Measurements from ENCODE around the gene MEX3D.

DNA sequence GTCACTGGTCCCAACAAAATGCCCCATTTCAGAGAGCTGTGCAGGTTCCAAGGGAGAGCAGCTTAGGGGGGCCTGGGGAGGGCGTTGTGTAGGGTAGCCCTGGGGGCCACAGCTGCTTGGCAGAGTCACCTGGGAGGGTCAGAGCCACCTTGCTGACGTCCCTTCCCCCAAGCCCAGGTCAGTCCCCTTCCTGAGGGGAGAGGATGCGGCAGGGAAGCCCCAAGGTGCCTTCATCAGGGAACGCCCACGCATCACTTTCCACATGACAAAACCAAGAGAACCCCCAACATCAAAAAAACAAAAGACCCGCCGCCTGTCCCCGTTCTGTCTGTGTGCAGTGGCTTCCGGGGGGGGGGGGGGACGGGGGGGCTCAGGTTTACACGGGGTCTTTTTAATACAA is 42.5 kb upstream of the MEX3D start:
- TF ChIP-seq, protein P1, sequence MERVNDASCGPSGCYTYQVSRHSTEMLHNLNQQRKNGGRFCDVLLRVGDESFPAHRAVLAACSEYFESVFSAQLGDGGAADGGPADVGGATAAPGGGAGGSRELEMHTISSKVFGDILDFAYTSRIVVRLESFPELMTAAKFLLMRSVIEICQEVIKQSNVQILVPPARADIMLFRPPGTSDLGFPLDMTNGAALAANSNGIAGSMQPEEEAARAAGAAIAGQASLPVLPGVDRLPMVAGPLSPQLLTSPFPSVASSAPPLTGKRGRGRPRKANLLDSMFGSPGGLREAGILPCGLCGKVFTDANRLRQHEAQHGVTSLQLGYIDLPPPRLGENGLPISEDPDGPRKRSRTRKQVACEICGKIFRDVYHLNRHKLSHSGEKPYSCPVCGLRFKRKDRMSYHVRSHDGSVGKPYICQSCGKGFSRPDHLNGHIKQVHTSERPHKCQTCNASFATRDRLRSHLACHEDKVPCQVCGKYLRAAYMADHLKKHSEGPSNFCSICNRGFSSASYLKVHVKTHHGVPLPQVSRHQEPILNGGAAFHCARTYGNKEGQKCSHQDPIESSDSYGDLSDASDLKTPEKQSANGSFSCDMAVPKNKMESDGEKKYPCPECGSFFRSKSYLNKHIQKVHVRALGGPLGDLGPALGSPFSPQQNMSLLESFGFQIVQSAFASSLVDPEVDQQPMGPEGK (CRISPR knock-in tag; IDR thresholded peaks at IDR 0.05; ENCODE audit: borderline replicate concordance): no peak
- TF ChIP-seq ZFP3 (CRISPR knock-in tag; IDR thresholded peaks at IDR 0.05): no peak
- TF ChIP-seq ARNTL (CRISPR knock-in tag; IDR thresholded peaks at IDR 0.05; ENCODE audit: borderline replicate concordance, low read depth): no peak
- TF ChIP-seq PPARA (CRISPR knock-in tag; IDR thresholded peaks at IDR 0.05; ENCODE audit: borderline replicate concordance): no peak
- TF ChIP-seq ESRRG (CRISPR knock-in tag; IDR thresholded peaks at IDR 0.05): no peak
- no peak for TF ChIP-seq ZNF8 (CRISPR knock-in tag; IDR thresholded peaks at IDR 0.05)
